ENCODE measurements around the gene ZNF275.

DNA sequence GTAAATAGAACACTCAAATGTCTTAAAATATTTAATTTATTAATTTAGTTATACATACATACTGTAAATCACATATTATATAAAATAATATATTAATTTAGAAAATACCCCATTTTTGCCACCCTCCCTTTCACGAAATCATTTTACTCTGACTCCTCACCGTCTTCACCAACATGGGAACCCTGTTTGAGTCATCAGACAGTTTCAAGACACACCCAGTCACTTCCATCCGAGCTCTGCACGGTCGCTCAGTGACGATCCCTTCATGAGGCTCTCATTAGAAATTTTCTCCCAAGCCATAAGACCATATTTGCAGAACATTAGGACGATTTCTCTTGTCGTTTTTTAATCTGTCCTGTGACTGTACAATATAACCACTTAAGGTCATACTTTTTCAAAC lies 14.5 kb downstream of the ZNF275 start:
- TF ChIP-seq, protein P1, sequence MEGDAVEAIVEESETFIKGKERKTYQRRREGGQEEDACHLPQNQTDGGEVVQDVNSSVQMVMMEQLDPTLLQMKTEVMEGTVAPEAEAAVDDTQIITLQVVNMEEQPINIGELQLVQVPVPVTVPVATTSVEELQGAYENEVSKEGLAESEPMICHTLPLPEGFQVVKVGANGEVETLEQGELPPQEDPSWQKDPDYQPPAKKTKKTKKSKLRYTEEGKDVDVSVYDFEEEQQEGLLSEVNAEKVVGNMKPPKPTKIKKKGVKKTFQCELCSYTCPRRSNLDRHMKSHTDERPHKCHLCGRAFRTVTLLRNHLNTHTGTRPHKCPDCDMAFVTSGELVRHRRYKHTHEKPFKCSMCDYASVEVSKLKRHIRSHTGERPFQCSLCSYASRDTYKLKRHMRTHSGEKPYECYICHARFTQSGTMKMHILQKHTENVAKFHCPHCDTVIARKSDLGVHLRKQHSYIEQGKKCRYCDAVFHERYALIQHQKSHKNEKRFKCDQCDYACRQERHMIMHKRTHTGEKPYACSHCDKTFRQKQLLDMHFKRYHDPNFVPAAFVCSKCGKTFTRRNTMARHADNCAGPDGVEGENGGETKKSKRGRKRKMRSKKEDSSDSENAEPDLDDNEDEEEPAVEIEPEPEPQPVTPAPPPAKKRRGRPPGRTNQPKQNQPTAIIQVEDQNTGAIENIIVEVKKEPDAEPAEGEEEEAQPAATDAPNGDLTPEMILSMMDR (IDR thresholded peaks at IDR 0.05): no peak
- TF ChIP-seq POLR2A (IDR thresholded peaks at IDR 0.05) (no peak), EP300 (IDR thresholded peaks at IDR 0.05) (no peak)
